A549 (cell line): ENCODE data around the gene SETD9. TPM values are rescaled to one million over a fixed set of nuclear protein-coding genes. Genes with fewer than 3 reads are reported as not detected.

Experiments
- ATAC-seq, 2 experiments: fragments of 200-7000 bp in 1 of 2; fragments of >200 bp in 1 of 2; cut with Nextera tagmentation in 1 of 2; cut with Tn5 transposase in 1 of 2; 3 replicates each; pipeline versions ENCODE4 v1.8.0 to v1.9.1; 2018 to 2020; ENCODE audit warnings: mild to moderate bottlenecking in 1 of 2, moderate library complexity in 1 of 2
- CTCF ChIA-PET: fragments of 300-600 bp; sonication (Branson Sonifier 250); formaldehyde crosslinking; extraction: SDS; loops from one replicate; lab custom pipeline; 2021; ENCODE audit warnings: antibody characterized with exemption, inconsistent platforms; lab: Yijun Ruan, JAX
- POLR2A ChIA-PET: fragments of 350-600 bp; formaldehyde crosslinking; extraction: SDS; loops from one replicate; lab custom pipeline; 2021; ENCODE audit warnings: antibody characterized with exemption, inconsistent platforms; lab: Yijun Ruan, JAX
- DNase-seq, 2 experiments: peaks; one replicate each; pipeline versions ENCODE4 v3.0.0 to v3.0.0-alpha.2; 2011 to 2016; ENCODE audit warnings: low read depth in 1 of 2, low spot score in 1 of 2
- FAIRE-seq: peaks from 2 replicates; lab custom pipeline; 2011; peaks lifted over from hg19 to GRCh38; lab: Jason Lieb, UNC
- H3K27ac ChIP-seq, 2 experiments: fragments of >200 bp; sonication (Bioruptor Twin); formaldehyde crosslinking; 3 replicates each; pipeline ENCODE4 v1.5.1; 2016 to 2017
- H3K4me1 ChIP-seq: fragments of >200 bp; sonication (Bioruptor Twin); formaldehyde crosslinking; 3 replicates; pipeline ENCODE4 v1.6.1; 2016
- H3K4me2 ChIP-seq: fragments of >200 bp; sonication (Bioruptor Twin); formaldehyde crosslinking; 3 replicates; pipeline ENCODE4 v1.6.1; 2016
- H3K4me3 ChIP-seq: fragments of >200 bp; sonication (Bioruptor Twin); formaldehyde crosslinking; 3 replicates; pipeline ENCODE4 v1.5.1; 2016
- H3K9me3 ChIP-seq: fragments of >200 bp; sonication (Bioruptor Twin); formaldehyde crosslinking; 3 replicates; pipeline ENCODE4 v1.6.1; 2016
- BCL3 ChIP-seq: fragments of >200 bp; sonication (Bioruptor Twin); formaldehyde crosslinking; IDR thresholded peaks from 3 replicates; pipeline ENCODE4 v1.6.1; 2016
- BHLHE40 ChIP-seq: IDR thresholded peaks from 2 replicates; pipeline ENCODE4 v1.6.1; 2012; ENCODE audit warnings: low read depth, low read length, inconsistent platforms
- CBX2 ChIP-seq: fragments of 200-600 bp; sonication (generic); IDR thresholded peaks from 2 replicates; pipeline ENCODE4 v1.6.1; 2016; ENCODE audit warnings: low read depth, mild to moderate bottlenecking, borderline replicate concordance
- CBX8 ChIP-seq: fragments of 200-600 bp; sonication (generic); IDR thresholded peaks from 2 replicates; pipeline ENCODE4 v1.6.1; 2016
- CEBPB ChIP-seq, 2 experiments: fragments of >200 bp in 1 of 2; sonication (Bioruptor Twin) in 1 of 2; formaldehyde crosslinking in 1 of 2; IDR thresholded peaks; 2 replicates each; pipeline ENCODE4 v1.6.1; 2012 to 2016
- CTCF ChIP-seq: fragments of >200 bp; sonication (Bioruptor Twin); formaldehyde crosslinking; IDR thresholded peaks from 3 replicates; pipeline ENCODE4 v1.5.1; 2016
- EHF ChIP-seq: fragments of 250-450 bp; sonication (Bioruptor Pico); IDR thresholded peaks from 2 replicates; pipeline ENCODE4 v1.5.0; 2020; ENCODE audit warnings: mild to moderate bottlenecking
- EHMT2 ChIP-seq: fragments of 200-600 bp; sonication (generic); IDR thresholded peaks from 2 replicates; pipeline ENCODE4 v1.6.1; 2016; ENCODE audit warnings: antibody characterized with exemption, low read depth, mild to moderate bottlenecking, moderate library complexity
- ESRRA ChIP-seq: fragments of 150-350 bp; IDR thresholded peaks from 2 replicates; pipeline ENCODE4 v1.6.1; 2014; ENCODE audit warnings: mild to moderate bottlenecking, low read length, borderline replicate concordance
- FOSL2 ChIP-seq, 2 experiments: fragments of 450-650 bp in 1 of 2; fragments of >200 bp in 1 of 2; sonication (Bioruptor Twin) in 1 of 2; formaldehyde crosslinking; IDR thresholded peaks; 2 replicates each; pipeline versions ENCODE4 v1.5.0 to v1.6.1; 2016 to 2020; ENCODE audit warnings: mild to moderate bottlenecking in 1 of 2, moderate library complexity in 1 of 2
- HMGXB4 ChIP-seq: fragments of 250-450 bp; sonication (Bioruptor Pico); IDR thresholded peaks from 2 replicates; pipeline ENCODE4 v1.5.0; 2021; ENCODE audit warnings: mild to moderate bottlenecking, moderate library complexity, borderline replicate concordance
- JUN ChIP-seq, 2 experiments: fragments of >200 bp; sonication (Bioruptor Twin); formaldehyde crosslinking; IDR thresholded peaks; 2 replicates in 1 of 2; 3 replicates in 1 of 2; pipeline ENCODE4 v1.6.1; 2016 to 2017
- KDM1A ChIP-seq: fragments of 200-600 bp; sonication (generic); IDR thresholded peaks from 2 replicates; pipeline ENCODE4 v1.6.1; 2016; ENCODE audit warnings: low read depth, mild to moderate bottlenecking
- MAFK ChIP-seq: fragments of 450-650 bp; IDR thresholded peaks from 2 replicates; pipeline ENCODE4 v1.6.1; 2014; ENCODE audit not compliant: partially characterized antibody
- MAZ ChIP-seq: fragments of 150-350 bp; IDR thresholded peaks from 2 replicates; pipeline ENCODE4 v1.6.1; 2014; ENCODE audit warnings: antibody characterized with exemption, low read depth, low read length, borderline replicate concordance
- MYC ChIP-seq: IDR thresholded peaks from 2 replicates; pipeline ENCODE4 v1.6.1; 2012; ENCODE audit warnings: mild to moderate bottlenecking, inconsistent platforms, low read length, improper control_type of control experiment, borderline replicate concordance
- NPAS2 ChIP-seq: fragments of 250-450 bp; sonication (Bioruptor Pico); IDR thresholded peaks from 2 replicates; pipeline ENCODE4 v1.8.0; 2022; ENCODE audit warnings: mild to moderate bottlenecking, moderate library complexity, borderline replicate concordance
- NR3C1 ChIP-seq: fragments of >200 bp; sonication (Bioruptor Twin); formaldehyde crosslinking; IDR thresholded peaks from 3 replicates; pipeline ENCODE4 v1.6.1; 2017
- PBX3 ChIP-seq: IDR thresholded peaks from 2 replicates; pipeline ENCODE4 v1.6.1; 2012
- PHF8 ChIP-seq: fragments of 200-600 bp; sonication (generic); IDR thresholded peaks from 2 replicates; pipeline ENCODE4 v1.6.1; 2016; ENCODE audit warnings: low read depth, mild to moderate bottlenecking, antibody characterized with exemption, moderate library complexity, borderline replicate concordance
- RAD21 ChIP-seq, 2 experiments: fragments of >200 bp in 1 of 2; sonication (Bioruptor Twin) in 1 of 2; formaldehyde crosslinking in 1 of 2; IDR thresholded peaks in 1 of 2; conservative IDR thresholded peaks in 1 of 2; 2 replicates in 1 of 2; 3 replicates in 1 of 2; pipeline ENCODE4 v1.6.1; 2012 to 2018; ENCODE audit warnings: inconsistent platforms in 1 of 2
- REST ChIP-seq: fragments of 200-600 bp; sonication (generic); IDR thresholded peaks from 2 replicates; pipeline ENCODE4 v1.6.1; 2016; ENCODE audit warnings: antibody characterized with exemption, mild to moderate bottlenecking, moderate library complexity
- RFX5 ChIP-seq: fragments of 450-650 bp; IDR thresholded peaks from 2 replicates; pipeline ENCODE4 v1.7.1; 2014; ENCODE audit warnings: antibody characterized with exemption, mild to moderate bottlenecking, moderate library complexity
- SMC3 ChIP-seq: fragments of >200 bp; sonication (Bioruptor Twin); formaldehyde crosslinking; IDR thresholded peaks from 3 replicates; pipeline ENCODE4 v1.6.1; 2018; ENCODE audit warnings: inconsistent platforms
- SREBF2 ChIP-seq: fragments of 450-650 bp; IDR thresholded peaks from 2 replicates; pipeline ENCODE4 v1.6.1; 2014; ENCODE audit warnings: mild to moderate bottlenecking, moderate library complexity
- TP53 ChIP-seq: fragments of 250-450 bp; sonication (Bioruptor Pico); IDR thresholded peaks from 2 replicates; pipeline ENCODE4 v1.5.0; 2021; ENCODE audit warnings: mild to moderate bottlenecking, moderate library complexity
- USF2 ChIP-seq: fragments of 450-650 bp; IDR thresholded peaks from 2 replicates; pipeline ENCODE4 v1.6.1; 2014; ENCODE audit warnings: antibody characterized with exemption
- ZNF302 ChIP-seq: fragments of 250-450 bp; sonication (Bioruptor Pico); IDR thresholded peaks from 2 replicates; pipeline ENCODE4 v1.9.0; 2021; ENCODE audit warnings: inconsistent platforms, mild to moderate bottlenecking, moderate library complexity
- ZSCAN20 ChIP-seq: fragments of 250-450 bp; sonication (Bioruptor Pico); IDR thresholded peaks from 2 replicates; pipeline ENCODE4 v1.8.0; 2022; ENCODE audit warnings: mild to moderate bottlenecking, moderate library complexity
- WGBS: methylation state at CpG from one replicate; pipeline ENCODE4 v1.1.6; 2017; ENCODE audit errors: missing lambda C conversion rate; 5-methylcytosine and 5-hydroxymethylcytosine counted together
- polyA plus RNA-seq, 4 experiments: library from polyadenylated mRNA; depleted of rRNA in 3 of 4; stranded (reverse); fragments of >200 nt; fragmentation: RNase III in 1 of 4; extraction: RNeasy Plus Mini Kit Qiagen cat#74134 plus additional on column Dnase treatment in 1 of 4; gene quantifications; 2 replicates in 3 of 4; 3 replicates in 1 of 4; pipeline ENCODE4 v1.2.3, GENCODE V29; 2011 to 2017

The SETD9 gene
- polyA plus RNA-seq, 2 of the 4 experiments (the other 2 are of a cell fraction): 8.5 to 13.1 TPM

GRCh38 chr5:56900858-56901578 lies 8.4 kb upstream of the SETD9 start:
- POLR2A ChIA-PET: interaction anchor here (1.8 kb wide), 1 partner anchor 9 kb away, joined by 9 read pairs; the partner anchor contains the start of gene SETD9
- 31% methylated on average over 3 of the region's 3 CpGs for WGBS
- peak; percentile 91 for TF ChIP-seq RAD21 (conservative IDR thresholded peaks at IDR 0.05 in 1 of 2, IDR thresholded peaks at IDR 0.05 in 1 of 2)
- TF ChIP-seq PHF8: no peak
- no peak for TF ChIP-seq BHLHE40
- no peak for TF ChIP-seq CBX8
- no peak for TF ChIP-seq NR3C1
- TF ChIP-seq FOSL2 (IDR thresholded peaks at IDR 0.05): no peak
- no peak for TF ChIP-seq FOSL2 (CRISPR knock-in tag; IDR thresholded peaks at IDR 0.05)
- no peak for TF ChIP-seq JUN (IDR thresholded peaks at IDR 0.05)
- no peak for TF ChIP-seq ZNF302 (CRISPR knock-in tag)
- no peak for TF ChIP-seq EHF
- no peak for TF ChIP-seq NPAS2 (CRISPR knock-in tag)
- TF ChIP-seq CEBPB (IDR thresholded peaks at IDR 0.05): peak in 1 of 2 experiments; percentile 41; a peak in 1 of 4 replicates
- TF ChIP-seq REST: no peak
- TF ChIP-seq CTCF: peak; percentile 91
- TF ChIP-seq BCL3: no peak
- peak; percentile 92 for TF ChIP-seq SMC3
- no peak for TF ChIP-seq ESRRA
- TF ChIP-seq CBX2: no peak
- no peak for TF ChIP-seq USF2
- no peak for TF ChIP-seq SREBF2
- TF ChIP-seq MYC: no peak
- no peak for TF ChIP-seq KDM1A
- no peak for TF ChIP-seq PBX3
- no peak for TF ChIP-seq RFX5
- TF ChIP-seq HMGXB4: no peak
- no peak for TF ChIP-seq EHMT2
- no peak for TF ChIP-seq MAZ
- TF ChIP-seq ZSCAN20 (CRISPR knock-in tag): no peak
- no peak for TF ChIP-seq MAFK
- TF ChIP-seq TP53 (CRISPR knock-in tag): no peak

More at GRCh38 chr5:56900858-56901578, 8.4 kb upstream of the SETD9 start:
- no peak for FAIRE-seq
- H3K4me3 ChIP-seq: no peak overlapping the region
- DNase-seq: peak; percentile 47 to 55
- ATAC-seq: peak; percentile 89 to 91
- no peak overlapping the region for H3K4me2 ChIP-seq
- peaks cover 13% of the 10 kb centered on the region; the same call in 2 of the 3 replicates for H3K9me3 ChIP-seq
- no peaks in the 10 kb centered on the region for H3K4me1 ChIP-seq
- no peak overlapping the region for H3K27ac ChIP-seq
- CTCF ChIA-PET: interaction anchor here (0.5 to 11.8 kb wide), 60 partner anchors 8 to 655 kb away, joined by 3 to 112 read pairs (median 4); partner anchors contain the start of gene SETD9
